Activated CD4-positive, alpha-beta memory T cell treated with anti-CD3 and anti-CD28 coated beads for 36 hours (primary cell): ENCODE data around the gene PPM1H. TPM values are rescaled to one million over a fixed set of nuclear protein-coding genes. Genes with fewer than 3 reads are reported as not detected.

Experiments used
- CTCF ChIA-PET: fragments of 350-600 bp; sonication (Branson Sonifier 250); formaldehyde crosslinking; loops from one replicate; lab custom pipeline; 2021; ENCODE audit warnings: antibody characterized with exemption, inconsistent platforms; lab: Charles Lee
- POLR2A ChIA-PET: fragments of 350-600 bp; sonication (Branson Sonifier 250); formaldehyde crosslinking; loops from one replicate; lab custom pipeline; 2021; ENCODE audit warnings: antibody characterized with exemption; lab: Charles Lee
- DNase-seq: peaks from one replicate; pipeline ENCODE4 v3.0.0-alpha.2; 2020
- H3K27ac Mint-ChIP-seq: one replicate; pipeline ENCODE4 v1.8.0; 2021; ENCODE audit warnings: mixed read lengths
- H3K27me3 Mint-ChIP-seq: one replicate; pipeline ENCODE4 v1.8.0; 2021; ENCODE audit warnings: mixed read lengths
- H3K36me3 Mint-ChIP-seq: one replicate; pipeline ENCODE4 v1.8.0; 2021; ENCODE audit warnings: mixed read lengths
- H3K4me1 Mint-ChIP-seq: one replicate; pipeline ENCODE4 v1.8.0; 2021; ENCODE audit warnings: low read depth, mixed read lengths
- H3K4me3 Mint-ChIP-seq: one replicate; pipeline ENCODE4 v1.8.0; 2021; ENCODE audit warnings: mild to moderate bottlenecking, mixed read lengths
- H3K9me3 Mint-ChIP-seq: one replicate; pipeline ENCODE4 v1.8.0; 2021; ENCODE audit warnings: mixed read lengths
- intact Hi-C: fragments of 100-400 bp; cut with micrococcal nuclease; formaldehyde crosslinking; loops from one replicate; pipeline ENCODE4 v1.15.1; 2023
- total RNA-seq, 2 experiments: library from RNA; stranded (reverse); gene quantifications; one replicate each; pipeline ENCODE4 v1.2.3, GENCODE V29; 2021

The PPM1H gene
- total RNA-seq, 2 experiments from 2014 or later = not detected

GRCh38 chr12:62716866-62717525, 218.0 kb downstream of the PPM1H start:
- no peaks in the 10 kb centered on the region for H3K36me3 Mint-ChIP-seq
- no peaks in the 10 kb centered on the region for H3K4me1 Mint-ChIP-seq
- no peaks in the 10 kb centered on the region for H3K27me3 Mint-ChIP-seq
- no peaks in the 10 kb centered on the region for H3K9me3 Mint-ChIP-seq
- DNase-seq = no peak
- intact Hi-C loops = no loop called here
- no peak overlapping the region for H3K4me3 Mint-ChIP-seq
- CTCF ChIA-PET = no interaction called here
- POLR2A ChIA-PET = no interaction called here
- no peak overlapping the region for H3K27ac Mint-ChIP-seq

DNA sequence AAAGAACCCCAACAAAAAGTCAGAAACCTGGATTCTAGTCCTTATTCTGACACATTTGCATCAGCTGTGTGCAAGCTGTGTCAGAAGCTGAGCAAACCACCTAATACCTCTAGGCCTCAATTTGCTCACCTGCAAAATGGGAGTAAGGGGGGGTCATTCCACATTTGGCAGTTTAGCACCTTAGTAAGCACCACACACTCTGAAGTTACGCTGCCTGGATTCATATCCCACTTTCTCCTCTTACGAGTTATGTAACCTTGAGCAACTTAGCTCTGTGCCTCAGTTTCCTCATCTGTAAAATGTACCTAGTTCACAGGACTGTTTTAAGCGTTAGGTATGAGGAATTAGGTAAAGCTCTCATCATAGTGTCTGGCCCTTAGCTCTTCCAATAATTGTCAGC, 218.9 kb downstream of the PPM1H start:
- Mint-ChIP-seq H3K27me3 (no peaks in the 10 kb centered on the region), H3K36me3 (no peaks in the 10 kb centered on the region), H3K9me3 (no peaks in the 10 kb centered on the region), H3K27ac (no peak overlapping the region), H3K4me1 (no peaks in the 10 kb centered on the region), H3K4me3 (no peak overlapping the region)
- intact Hi-C loops = no loop called here
- POLR2A ChIA-PET = no interaction called here
- CTCF ChIA-PET = no interaction called here
- no peak for DNase-seq

- ChIA-PET CTCF (no interaction called here), POLR2A (no interaction called here)
- Mint-ChIP-seq H3K36me3 (no peaks in the 10 kb centered on the region), H3K4me3 (no peak overlapping the region), H3K27ac (no peak overlapping the region), H3K27me3 (no peaks in the 10 kb centered on the region), H3K4me1 (no peaks in the 10 kb centered on the region), H3K9me3 (no peaks in the 10 kb centered on the region)
- intact Hi-C loops = no loop called here
- DNase-seq = no peak
These were observed 219.9 kb downstream of the PPM1H start for GRCh38 chr12:62714774-62715721.

GRCh38 chr12:62714181-62714773, 220.7 kb downstream of the PPM1H start:
- intact Hi-C loops = no loop called here
- ChIA-PET CTCF (no interaction called here), POLR2A (no interaction called here)
- Mint-ChIP-seq H3K9me3 (no peaks in the 10 kb centered on the region), H3K27me3 (no peaks in the 10 kb centered on the region), H3K4me1 (no peaks in the 10 kb centered on the region), H3K36me3 (no peaks in the 10 kb centered on the region), H3K4me3 (no peak overlapping the region), H3K27ac (no peak overlapping the region)
- no peak for DNase-seq

- no peak overlapping the region for H3K4me3 Mint-ChIP-seq
- CTCF ChIA-PET = no interaction called here
- no peaks in the 10 kb centered on the region for H3K36me3 Mint-ChIP-seq
- intact Hi-C loops = no loop called here
- H3K27ac Mint-ChIP-seq = no peak overlapping the region
- no peak for DNase-seq
- no peaks in the 10 kb centered on the region for H3K27me3 Mint-ChIP-seq
- H3K9me3 Mint-ChIP-seq = no peaks in the 10 kb centered on the region
- no peaks in the 10 kb centered on the region for H3K4me1 Mint-ChIP-seq
- POLR2A ChIA-PET = no interaction called here
These were observed 221.2 kb downstream of the PPM1H start for GRCh38 chr12:62713723-62714122.

DNA sequence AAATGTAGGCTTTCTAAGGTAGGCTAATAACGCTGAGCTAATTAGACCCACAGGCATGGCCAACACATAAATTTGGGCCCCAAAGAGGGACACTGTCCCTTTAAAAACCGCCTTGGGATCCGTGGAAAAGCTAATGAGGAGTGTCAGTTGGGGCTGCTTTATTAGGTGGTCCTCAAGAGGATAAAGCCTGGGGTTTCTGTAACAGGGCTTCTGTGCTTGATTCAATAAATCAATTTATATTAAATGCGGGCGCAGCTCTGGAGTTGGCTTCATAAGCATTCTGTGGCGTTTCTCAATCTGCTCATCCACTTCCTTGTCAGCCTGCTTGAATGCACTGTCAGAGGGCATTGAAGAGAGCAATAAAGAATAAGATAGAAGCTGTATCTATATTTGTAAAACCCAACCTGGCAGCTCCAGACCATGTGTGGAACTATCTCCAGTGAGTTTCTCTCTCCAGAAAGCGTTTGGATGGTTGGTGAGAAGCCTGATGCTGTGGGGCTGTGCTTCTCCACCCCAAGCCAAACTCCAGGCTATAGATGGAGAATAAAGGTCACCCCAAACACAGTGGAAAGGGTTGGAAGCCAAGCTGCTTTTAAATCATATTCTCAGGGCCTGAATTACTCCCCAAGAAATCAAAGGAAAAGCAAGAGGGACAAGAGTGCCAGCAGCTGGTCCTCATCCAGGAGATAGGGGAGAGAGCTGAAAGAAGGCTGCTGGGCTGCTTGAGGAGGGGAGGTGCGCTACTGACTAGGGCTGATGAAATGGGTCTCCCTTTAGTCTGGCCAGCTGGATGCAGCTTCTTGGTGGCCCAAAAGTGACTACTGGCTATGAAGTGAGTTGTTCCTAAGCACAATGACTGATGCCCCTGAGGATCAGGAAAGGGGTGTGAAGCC, 222.0 kb downstream of the PPM1H start:
- intact Hi-C loops = no loop called here
- H3K36me3 Mint-ChIP-seq = no peaks in the 10 kb centered on the region
- H3K9me3 Mint-ChIP-seq = no peaks in the 10 kb centered on the region
- POLR2A ChIA-PET = no interaction called here
- CTCF ChIA-PET = interaction anchor here (1.3 kb wide), 1 partner anchor 81 kb away, joined by 3 read pairs; no protein-coding TSS in a partner anchor
- H3K4me3 Mint-ChIP-seq = no peak overlapping the region
- H3K27ac Mint-ChIP-seq = no peak overlapping the region
- DNase-seq = no peak
- no peaks in the 10 kb centered on the region for H3K27me3 Mint-ChIP-seq
- no peaks in the 10 kb centered on the region for H3K4me1 Mint-ChIP-seq

- no peaks in the 10 kb centered on the region for H3K36me3 Mint-ChIP-seq
- no peaks in the 10 kb centered on the region for H3K4me1 Mint-ChIP-seq
- H3K4me3 Mint-ChIP-seq = no peak overlapping the region
- intact Hi-C loops = no loop called here
- POLR2A ChIA-PET = no interaction called here
- DNase-seq = no peak
- CTCF ChIA-PET = no interaction called here
- no peaks in the 10 kb centered on the region for H3K9me3 Mint-ChIP-seq
- no peak overlapping the region for H3K27ac Mint-ChIP-seq
- no peaks in the 10 kb centered on the region for H3K27me3 Mint-ChIP-seq
These were observed 223.2 kb downstream of the PPM1H start for GRCh38 chr12:62711631-62712241.

GRCh38 chr12:62709311-62709710, 225.6 kb downstream of the PPM1H start:
- ChIA-PET CTCF (no interaction called here), POLR2A (no interaction called here)
- H3K27me3 Mint-ChIP-seq = no peaks in the 10 kb centered on the region
- intact Hi-C loops = no loop called here
- no peaks in the 10 kb centered on the region for H3K4me1 Mint-ChIP-seq
- H3K36me3 Mint-ChIP-seq = no peaks in the 10 kb centered on the region
- DNase-seq = no peak
- no peak overlapping the region for H3K4me3 Mint-ChIP-seq
- H3K9me3 Mint-ChIP-seq = no peaks in the 10 kb centered on the region
- H3K27ac Mint-ChIP-seq = no peak overlapping the region

- DNase-seq = no peak
- ChIA-PET CTCF (no interaction called here), POLR2A (no interaction called here)
- intact Hi-C loops = no loop called here
- H3K9me3 Mint-ChIP-seq = no peaks in the 10 kb centered on the region
- no peaks in the 10 kb centered on the region for H3K4me1 Mint-ChIP-seq
- H3K4me3 Mint-ChIP-seq = no peak overlapping the region
- no peak overlapping the region for H3K27ac Mint-ChIP-seq
- H3K36me3 Mint-ChIP-seq = no peaks in the 10 kb centered on the region
- no peaks in the 10 kb centered on the region for H3K27me3 Mint-ChIP-seq
These were observed 227.0 kb downstream of the PPM1H start for GRCh38 chr12:62707939-62708338.

- Mint-ChIP-seq H3K4me3 (no peak overlapping the region), H3K27me3 (no peaks in the 10 kb centered on the region), H3K27ac (no peak overlapping the region), H3K36me3 (no peaks in the 10 kb centered on the region), H3K9me3 (no peaks in the 10 kb centered on the region), H3K4me1 (no peaks in the 10 kb centered on the region)
- DNase-seq = no peak
- intact Hi-C loops = no loop called here
- ChIA-PET CTCF (no interaction called here), POLR2A (no interaction called here)
These were observed 229.1 kb downstream of the PPM1H start for GRCh38 chr12:62705846-62706245.

GRCh38 chr12:62703011-62703380, 232.0 kb downstream of the PPM1H start:
- Mint-ChIP-seq H3K4me1 (no peaks in the 10 kb centered on the region), H3K9me3 (no peaks in the 10 kb centered on the region), H3K27ac (no peak overlapping the region), H3K4me3 (no peak overlapping the region), H3K36me3 (no peaks in the 10 kb centered on the region), H3K27me3 (no peaks in the 10 kb centered on the region)
- CTCF ChIA-PET = no interaction called here
- DNase-seq = no peak
- POLR2A ChIA-PET = no interaction called here
- intact Hi-C loops = no loop called here
